AG04449 (cell line): ENCODE measurements around the gene SLC19A3.

Experiments used
- CTCF ChIA-PET: fragments of 350-600 bp; formaldehyde crosslinking; extraction: SDS; loops from one replicate; lab custom pipeline; 2021; ENCODE audit warnings: antibody characterized with exemption; lab: Yijun Ruan, JAX
- POLR2A ChIA-PET: fragments of 400-600, 350-600 bp; formaldehyde crosslinking; extraction: SDS; loops from one replicate; lab custom pipeline; 2020; ENCODE audit warnings: antibody characterized with exemption, inconsistent platforms; lab: Yijun Ruan, JAX
- DNase-seq: peaks from one replicate; pipeline ENCODE4 v3.0.0-alpha.2; 2010; ENCODE audit warnings: low read depth, low spot score
- H3K4me3 ChIP-seq: 2 replicates; pipeline ENCODE4 v1.5.1; 2011; ENCODE audit warnings: low read depth, mild to moderate bottlenecking, control low read depth, low read length
- CTCF ChIP-seq: IDR thresholded peaks from one replicate; pipeline ENCODE4 v1.5.1; 2011; ENCODE audit warnings: mild to moderate bottlenecking, moderate library complexity, low read length, control low read depth, inconsistent platforms; ENCODE audit not compliant: insufficient read depth; ENCODE audit errors: missing control alignments

Gene SLC19A3

GRCh38 chr2:227661827-227662226 is 56.0 kb downstream of the SLC19A3 start:
- CTCF ChIA-PET: no interaction called here
- no peak overlapping the region for H3K4me3 ChIP-seq
- TF ChIP-seq CTCF: no peak
- POLR2A ChIA-PET: no interaction called here
- DNase-seq: no peak

- ChIA-PET POLR2A (no interaction called here), CTCF (interaction anchor here (1.2 kb wide), 1 partner anchor 105 kb away, joined by 3 read pairs; no protein-coding TSS in a partner anchor)
- TF ChIP-seq CTCF: no peak
- H3K4me3 ChIP-seq: no peak overlapping the region
- DNase-seq: no peak
Observed at GRCh38 chr2:227661025-227661649, 56.7 kb downstream of the SLC19A3 start.

- no peak overlapping the region for H3K4me3 ChIP-seq
- TF ChIP-seq CTCF: no peak
- CTCF ChIA-PET: interaction anchor here (0.5 to 4.1 kb wide), 18 partner anchors 8 to 394 kb away, joined by 3 to 62 read pairs (median 6); no protein-coding TSS in a partner anchor
- POLR2A ChIA-PET: no interaction called here
- no peak for DNase-seq
Observed at GRCh38 chr2:227657199-227657845, 60.5 kb downstream of the SLC19A3 start.

- peak; percentile 40 for DNase-seq
- CTCF ChIA-PET: no interaction called here
- TF ChIP-seq CTCF: no peak
- no peak overlapping the region for H3K4me3 ChIP-seq
- POLR2A ChIA-PET: no interaction called here
Observed at GRCh38 chr2:227655454-227655853, 62.4 kb downstream of the SLC19A3 start.

GRCh38 chr2:227654426-227654825 is 63.4 kb downstream of the SLC19A3 start:
- H3K4me3 ChIP-seq: no peak overlapping the region
- CTCF ChIA-PET: no interaction called here
- POLR2A ChIA-PET: no interaction called here
- TF ChIP-seq CTCF: no peak
- DNase-seq: no peak

GRCh38 chr2:227653419-227653818 is 64.4 kb downstream of the SLC19A3 start:
- DNase-seq: peak; percentile 9
- CTCF ChIA-PET: interaction anchor here (0.7 kb wide), 1 partner anchor 248 kb away, joined by 4 read pairs; no protein-coding TSS in a partner anchor
- no peak overlapping the region for H3K4me3 ChIP-seq
- POLR2A ChIA-PET: no interaction called here
- no peak for TF ChIP-seq CTCF
